PC-3 (cell line): Measurements from ENCODE around the gene ZFPL1.

Experiments used
- CTCF ChIP-seq: fragments of 300-600 bp; sonication (generic); conservative IDR thresholded peaks from 2 replicates; pipeline ENCODE4 v1.5.1; 2017; ENCODE audit warnings: antibody characterized with exemption, low read depth, mild to moderate bottlenecking, low read length
- EZH2 ChIP-seq: fragments of 300-600 bp; sonication (generic); IDR thresholded peaks from one replicate; pipeline ENCODE4 v1.6.1; 2017; ENCODE audit warnings: antibody characterized with exemption, mild to moderate bottlenecking, low read length; ENCODE audit not compliant: unreplicated experiment

- TF ChIP-seq CTCF (peak; percentile 77), EZH2 (no peak)
These were observed 5.9 kb upstream of the ZFPL1 start for GRCh38 chr11:65078151-65078550.
